HCT116 (cell line): Measurements from ENCODE around the gene MED27. TPM values are rescaled to one million over a fixed set of nuclear protein-coding genes. Genes with fewer than 3 reads are reported as not detected.

Experiments
- ATAC-seq: fragments of 200-7000 bp; cut with Tn5 transposase; 2 replicates; pipeline ENCODE4 v1.9.1; 2020; ENCODE audit warnings: mild to moderate bottlenecking, moderate library complexity
- BruUV-seq: library from RNA; stranded (reverse); fragments of 400-500 nt; replicated peaks from 2 replicates; lab custom pipeline; 2021; lab: Mats Ljungman, UMichigan
- CTCF ChIA-PET: fragments of 300-600 bp; sonication (Branson Sonifier 250); formaldehyde crosslinking; loops from one replicate; lab custom pipeline; 2021; ENCODE audit warnings: antibody characterized with exemption; lab: Charles Lee
- POLR2A ChIA-PET: fragments of 300-600, 350-600 bp; sonication (Branson Sonifier 250); formaldehyde crosslinking; loops from one replicate; lab custom pipeline; 2021; ENCODE audit warnings: antibody characterized with exemption; lab: Charles Lee
- RAD21 ChIA-PET, 2 experiments: fragments of 300-600 bp; sonication (Branson Sonifier 250); formaldehyde crosslinking; loops; one replicate each; lab custom pipeline; 2023; ENCODE audit warnings: low total read pairs in 2 of 2; ENCODE audit not compliant: uncharacterized antibody in 2 of 2, unreplicated experiment in 2 of 2, low non-redundant PET in 1 of 2; lab: Charles Lee
- DNase-seq: peaks from one replicate; pipeline ENCODE4 v3.0.0-alpha.2; 2010; ENCODE audit warnings: low read depth, low spot score
- H2AFZ ChIP-seq: fragments of 200-600 bp; shearing (Covaris generic), sonication (generic); 2 replicates; pipeline ENCODE4 v1.6.1; 2017; ENCODE audit warnings: low read depth, mixed run types, mixed read lengths, antibody characterized with exemption, low read length; ENCODE audit not compliant: poor library complexity, severe bottlenecking
- H3K27ac ChIP-seq: 2 replicates; pipeline ENCODE4 v1.5.1; 2012; ENCODE audit warnings: low read depth, low read length
- H3K27me3 ChIP-seq: fragments of 200-600 bp; sonication (generic); 2 replicates; pipeline ENCODE4 v1.6.1; 2016; ENCODE audit warnings: mixed run types, low read length, mixed read lengths; ENCODE audit not compliant: insufficient read depth
- H3K36me3 ChIP-seq, 2 experiments: fragments of 200-500 bp in 1 of 2; fragments of 200-600 bp in 1 of 2; sonication (Bioruptor generic) in 1 of 2; sonication (generic) in 1 of 2; 2 replicates each; pipeline versions ENCODE4 v1.5.1 to v1.6.1; 2014 to 2016; ENCODE audit warnings: low read length in 2 of 2, inconsistent platforms in 1 of 2, mixed read lengths in 1 of 2, mixed run types in 1 of 2; ENCODE audit not compliant: insufficient read depth in 2 of 2, control insufficient read depth in 1 of 2
- H3K4me1 ChIP-seq, 2 experiments: fragments of 200-600 bp in 1 of 2; sonication (generic) in 1 of 2; 2 replicates each; pipeline versions ENCODE4 v1.5.1 to v1.6.1; 2012 to 2017; ENCODE audit warnings: low read length in 2 of 2, inconsistent platforms in 1 of 2, mild to moderate bottlenecking in 1 of 2, mixed read lengths in 1 of 2, mixed run types in 1 of 2, moderate library complexity in 1 of 2; ENCODE audit not compliant: insufficient read depth in 2 of 2, control insufficient read depth in 1 of 2
- H3K4me2 ChIP-seq: fragments of 200-600 bp; sonication (generic); 2 replicates; pipeline ENCODE4 v1.6.1; 2017; ENCODE audit warnings: mixed run types, low read length, mixed read lengths
- H3K4me3 ChIP-seq, 2 experiments: fragments of 200-600 bp in 1 of 2; sonication (generic) in 1 of 2; replicated peaks in 1 of 2; 2 replicates each; pipeline ENCODE4 v1.5.1; 2011 to 2016; ENCODE audit warnings: low read length in 2 of 2, control low read depth in 1 of 2, low read depth in 1 of 2, mild to moderate bottlenecking in 1 of 2, mixed read lengths in 1 of 2, mixed run types in 1 of 2
- H3K79me2 ChIP-seq: fragments of 200-600 bp; sonication (generic); 2 replicates; pipeline ENCODE4 v1.6.1; 2017; ENCODE audit warnings: mild to moderate bottlenecking, mixed run types, low read length, moderate library complexity, mixed read lengths; ENCODE audit not compliant: insufficient read depth
- H3K9ac ChIP-seq: fragments of 200-600 bp; sonication (generic); 2 replicates; pipeline ENCODE4 v1.6.1; 2016; ENCODE audit warnings: low read length, mixed read lengths
- H3K9me2 ChIP-seq: fragments of 200-600 bp; sonication (generic), shearing (Covaris generic); 2 replicates; pipeline ENCODE4 v1.6.1; 2017; ENCODE audit warnings: mixed run types, mild to moderate bottlenecking, moderate library complexity; ENCODE audit not compliant: insufficient read depth
- H3K9me3 ChIP-seq, 2 experiments: fragments of 200-500 bp in 1 of 2; fragments of 200-600 bp in 1 of 2; sonication (Bioruptor generic) in 1 of 2; sonication (generic) in 1 of 2; 2 replicates each; pipeline ENCODE4 v1.6.1; 2014 to 2017; ENCODE audit warnings: low read length in 2 of 2, mixed read lengths in 2 of 2, inconsistent platforms in 1 of 2, low read depth in 1 of 2, mild to moderate bottlenecking in 1 of 2, mixed run types in 1 of 2, moderate library complexity in 1 of 2; ENCODE audit not compliant: control insufficient read depth in 1 of 2, insufficient read depth in 1 of 2
- H4K20me1 ChIP-seq: fragments of 200-600 bp; sonication (generic), shearing (Covaris generic); 2 replicates; pipeline ENCODE4 v1.6.1; 2017; ENCODE audit warnings: mixed run types, mild to moderate bottlenecking, moderate library complexity; ENCODE audit not compliant: insufficient read depth
- CBX3 ChIP-seq: IDR thresholded peaks from 2 replicates; pipeline ENCODE4 v1.6.1; 2012; ENCODE audit warnings: low read depth
- ELF1 ChIP-seq: IDR thresholded peaks from 2 replicates; pipeline ENCODE4 v1.6.1; 2012; ENCODE audit warnings: low read depth, borderline replicate concordance
- EZH2 ChIP-seq: fragments of 200-600 bp; sonication (generic); IDR thresholded peaks from 2 replicates; pipeline ENCODE4 v1.6.1; 2017; ENCODE audit warnings: antibody characterized with exemption, mixed run types
- EZH2phosphoT487 ChIP-seq: fragments of 200-600 bp; IDR thresholded peaks from 2 replicates; pipeline ENCODE4 v1.6.1; 2018; ENCODE audit warnings: antibody characterized with exemption, borderline replicate concordance
- MAX ChIP-seq: IDR thresholded peaks from 2 replicates; pipeline ENCODE4 v1.6.1; 2012
- POLR2AphosphoS5 ChIP-seq: IDR thresholded peaks from 2 replicates; pipeline ENCODE4 v1.6.1; 2011; ENCODE audit warnings: mild to moderate bottlenecking, low read depth, low read length, moderate library complexity
- ZBTB33 ChIP-seq: IDR thresholded peaks from 2 replicates; pipeline ENCODE4 v1.6.1; 2011; ENCODE audit warnings: mild to moderate bottlenecking, low read length, moderate library complexity; ENCODE audit not compliant: insufficient replicate concordance; ENCODE audit errors: extremely low read depth
- ZFX ChIP-seq: fragments of 450-650 bp; IDR thresholded peaks from 2 replicates; pipeline ENCODE4 v1.6.1; 2017
- intact Hi-C: fragments of 100-400 bp; cut with micrococcal nuclease; formaldehyde crosslinking; loops from 2 replicates; pipeline ENCODE4 v1.10.0; 2022
- total RNA-seq: library from RNA; stranded (reverse); gene quantifications from one replicate; pipeline ENCODE4 v1.2.1, GENCODE V29; 2021; ENCODE audit not compliant: unreplicated experiment

MED27 gene
- total RNA-seq, 1 experiment from 2014 or later, result 26.9 TPM

DNA sequence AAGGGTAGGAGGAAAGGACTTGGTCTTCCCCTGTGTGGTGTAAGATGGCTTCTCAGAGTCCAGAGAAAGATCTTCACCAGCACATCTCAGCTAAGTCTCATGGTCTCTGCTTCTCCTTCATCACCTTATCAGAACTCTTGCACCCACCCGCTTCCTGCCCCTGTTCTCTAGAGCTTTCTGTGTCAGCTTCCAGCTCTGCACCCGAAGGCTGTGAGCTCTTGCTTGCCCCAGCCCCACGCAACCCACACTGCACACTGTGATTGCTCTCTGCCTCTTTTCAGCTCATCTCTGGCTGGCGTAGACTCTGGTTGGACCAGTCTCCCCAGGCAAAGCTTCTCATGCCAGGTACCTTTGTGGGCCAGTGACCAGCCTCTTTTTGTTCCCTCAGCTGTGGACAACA is 246.6 kb downstream of the MED27 start:
- TF ChIP-seq CBX3 (no peak), ELF1 (no peak), ZFX (no peak), MAX (no peak), EZH2phosphoT487 (no peak), ZBTB33 (no peak)
- Histone ChIP-seq H3K9ac (no peak overlapping the region), H3K27me3 (no peaks in the 10 kb centered on the region), H3K9me2 (no peaks in the 10 kb centered on the region), H3K79me2 (no peaks in the 10 kb centered on the region), H3K4me3 (no peak overlapping the region), H3K27ac (no peak overlapping the region), H3K4me2 (no peak overlapping the region), H3K9me3 (peaks cover 0 to 7% of the 10 kb centered on the region in 2 experiments; a peak in 2 of 4 replicates), H3K4me1 (no peaks in the 10 kb centered on the region), H2AFZ (no peak overlapping the region), H4K20me1 (no peaks in the 10 kb centered on the region), H3K36me3 (no peaks in the 10 kb centered on the region)
- BruUV-seq, result no TSS peak
- ChIA-PET POLR2A (no interaction called here), RAD21 (no interaction called here), CTCF (no interaction called here)
- DNase-seq, result no peak
- ATAC-seq, result no peak
- intact Hi-C loops, result no loop called here

DNA sequence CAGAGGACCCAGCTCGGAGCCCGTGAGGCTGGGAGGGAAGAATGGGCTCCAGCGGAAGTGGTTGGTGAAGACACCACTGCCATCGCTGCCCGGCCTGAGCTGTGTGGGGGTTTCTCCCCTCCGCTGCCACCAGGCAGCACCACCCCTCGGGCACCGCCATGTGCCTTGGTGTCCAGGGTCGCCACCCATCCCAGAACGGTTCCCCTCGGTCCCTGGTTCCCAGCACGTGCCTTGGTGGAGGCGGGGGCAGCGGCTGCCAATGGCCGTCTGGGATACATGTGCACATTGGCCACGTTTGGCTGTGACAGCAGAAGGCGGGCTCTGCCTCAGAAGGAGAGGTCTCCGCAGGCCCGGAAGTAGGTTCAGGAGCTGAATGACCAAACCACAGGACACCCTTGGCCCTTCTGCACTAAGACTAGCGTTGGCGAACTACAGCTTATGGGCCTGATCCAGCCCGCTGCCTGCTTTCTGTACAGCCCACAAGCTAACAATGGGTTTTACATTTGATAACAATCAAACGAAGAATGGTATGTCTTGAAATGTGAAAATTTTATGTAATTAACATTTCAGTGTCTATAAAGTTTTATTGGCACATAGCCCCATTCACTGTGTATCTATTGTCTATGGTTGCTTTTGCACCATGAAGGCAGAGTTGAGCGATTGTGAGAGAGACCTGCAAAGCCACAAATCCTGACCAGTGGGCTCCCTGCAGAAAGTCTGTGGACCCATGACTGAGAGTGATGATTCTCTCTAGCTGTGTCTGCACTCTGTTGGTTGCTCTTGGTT is 248.1 kb downstream of the MED27 start:
- CTCF ChIA-PET, result no interaction called here
- H3K9me2 ChIP-seq, result no peaks in the 10 kb centered on the region
- H4K20me1 ChIP-seq, result no peaks in the 10 kb centered on the region
- H3K27ac ChIP-seq, result no peak overlapping the region
- intact Hi-C loops, result no loop called here
- RAD21 ChIA-PET, result no interaction called here
- no peak for TF ChIP-seq ZBTB33
- no peak for TF ChIP-seq EZH2
- TF ChIP-seq EZH2phosphoT487, result no peak
- no peak for TF ChIP-seq ZFX
- no peak for TF ChIP-seq CBX3
- TF ChIP-seq POLR2AphosphoS5, result no peak
- TF ChIP-seq, all 23 proteins: peak for 0
- POLR2A ChIA-PET, result no interaction called here
- Histone ChIP-seq H3K36me3 (no peaks in the 10 kb centered on the region), H3K27me3 (no peaks in the 10 kb centered on the region), H3K4me2 (no peak overlapping the region), H3K9ac (no peak overlapping the region), H2AFZ (no peak overlapping the region), H3K79me2 (no peaks in the 10 kb centered on the region), H3K4me3 (no peak overlapping the region), H3K9me3 (peaks cover 0 to 7% of the 10 kb centered on the region in 2 experiments; a peak in 2 of 4 replicates), H3K4me1 (no peaks in the 10 kb centered on the region)
- BruUV-seq, result no TSS peak
- no peak for DNase-seq
- no peak for ATAC-seq
